Ectodermal cell (in vitro differentiated cells): ENCODE data around the gene RAD51B.
"Not testable (repeated sequence)": the region's sequence is repeated elsewhere in the genome, so short reads cannot be mapped to it uniquely, and the experiment has no call there.

Experiments
- H3K27ac ChIP-seq: 2 replicates; pipeline ENCODE4 v1.7.0; 2013; ENCODE audit warnings: mild to moderate bottlenecking, low read depth, low read length; ENCODE audit not compliant: insufficient read depth, poor library complexity, severe bottlenecking
- H3K27me3 ChIP-seq: 2 replicates; pipeline ENCODE4 v1.7.0; 2013; ENCODE audit warnings: mild to moderate bottlenecking, low read length; ENCODE audit not compliant: insufficient read depth, control insufficient read depth, poor library complexity, severe bottlenecking
- H3K36me3 ChIP-seq: one replicate; pipeline ENCODE4 v1.7.0; 2013; ENCODE audit warnings: low read length; ENCODE audit not compliant: control insufficient read depth, insufficient read depth
- H3K4me1 ChIP-seq: one replicate; pipeline ENCODE4 v1.7.0; 2013; ENCODE audit warnings: low read length; ENCODE audit not compliant: control insufficient read depth, insufficient read depth
- H3K4me3 ChIP-seq: 2 replicates; pipeline ENCODE4 v1.7.0; 2013; ENCODE audit warnings: low read depth, low read length, control low read depth; ENCODE audit not compliant: insufficient read depth
- H3K9me3 ChIP-seq: 2 replicates; pipeline ENCODE4 v1.7.0; 2013; ENCODE audit warnings: mild to moderate bottlenecking, low read length, moderate library complexity; ENCODE audit not compliant: control insufficient read depth
- WGBS, 2 experiments: methylation state at CpG; one replicate each; pipeline ENCODE4 v1.1.7; 2013; ENCODE audit warnings: missing lambda C conversion rate in 2 of 2; 5-methylcytosine and 5-hydroxymethylcytosine counted together

The RAD51B gene

GRCh38 chr14:68424443-68425172, 605.0 kb downstream of the RAD51B start:
- no peaks in the 10 kb centered on the region for H3K27me3 ChIP-seq
- H3K4me1 ChIP-seq, result peaks cover 16% of the 10 kb centered on the region
- 46 to 55% methylated on average over 2 of the region's 2 CpGs for WGBS, 2 experiments
- H3K27ac ChIP-seq, result no peak overlapping the region
- no peaks in the 10 kb centered on the region for H3K36me3 ChIP-seq
- no peak overlapping the region for H3K4me3 ChIP-seq
- no peaks in the 10 kb centered on the region for H3K9me3 ChIP-seq

DNA sequence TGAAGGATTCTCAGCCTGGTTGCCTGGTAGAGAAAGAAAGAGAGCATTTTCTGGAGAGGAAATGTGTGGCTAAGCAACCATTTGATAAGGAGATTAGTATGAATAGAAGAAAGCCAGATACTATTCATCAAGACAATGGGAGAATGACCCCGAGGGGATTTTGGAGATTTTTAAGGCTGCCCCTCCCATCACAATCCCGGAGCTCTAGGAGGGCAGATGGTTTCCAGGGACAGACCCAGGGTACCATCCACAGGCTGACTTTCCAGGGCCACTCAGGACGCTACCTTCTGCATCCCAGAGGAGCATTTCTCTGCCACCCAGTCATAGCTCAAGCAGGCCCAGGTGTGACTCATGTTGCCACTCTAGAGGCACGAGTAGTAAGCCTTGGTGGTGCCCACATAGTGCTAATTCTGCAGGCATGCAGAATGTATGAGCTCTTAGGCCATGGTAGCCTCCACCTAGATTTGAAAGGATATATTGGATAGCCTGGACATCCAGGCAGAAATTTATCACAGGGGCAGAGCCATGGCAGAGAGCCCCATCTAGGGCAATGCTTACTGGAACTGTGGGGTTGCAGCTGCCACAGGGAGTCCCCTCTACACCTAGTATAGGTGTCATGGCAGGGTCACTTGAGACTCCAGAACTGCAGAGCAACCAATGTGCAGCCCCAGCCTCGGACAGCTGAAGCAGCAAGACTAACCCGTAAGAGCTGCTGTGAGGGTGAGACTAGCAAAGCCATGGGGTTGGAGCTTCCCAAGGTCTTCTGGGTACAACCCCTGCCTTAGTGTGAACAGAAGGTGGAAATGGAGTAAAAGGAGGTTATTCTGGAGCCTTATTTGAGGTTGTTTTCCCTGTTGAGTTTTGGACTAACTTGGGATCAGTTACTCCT, 607.3 kb downstream of the RAD51B start:
- Histone ChIP-seq H3K4me3 (no peak overlapping the region), H3K27me3 (no peaks in the 10 kb centered on the region), H3K4me1 (peaks cover 6% of the 10 kb centered on the region), H3K36me3 (no peaks in the 10 kb centered on the region), H3K27ac (no peak overlapping the region), H3K9me3 (no peaks in the 10 kb centered on the region)
- WGBS, 2 experiments, result 86 to 91% methylated on average over 6 of the region's 6 CpGs

DNA sequence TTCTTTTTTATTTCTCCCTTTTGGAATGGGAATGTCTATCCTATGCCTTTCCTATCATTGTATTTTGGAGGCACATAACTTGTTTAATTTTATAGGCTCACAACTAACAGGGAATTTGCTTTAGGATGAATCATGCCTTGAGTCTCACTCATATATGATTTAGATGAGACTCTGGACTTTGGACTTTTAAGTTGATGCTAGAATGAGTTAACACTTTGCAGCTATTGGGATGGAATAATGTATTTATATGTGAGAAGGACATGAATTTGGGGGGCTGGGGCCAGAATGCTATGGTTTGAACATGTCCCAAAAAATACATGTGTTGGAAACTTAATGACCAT, 607.9 kb downstream of the RAD51B start:
- no peaks in the 10 kb centered on the region for H3K9me3 ChIP-seq
- H3K27me3 ChIP-seq, result no peaks in the 10 kb centered on the region
- H3K27ac ChIP-seq, result no peak overlapping the region
- H3K4me3 ChIP-seq, result no peak overlapping the region
- H3K4me1 ChIP-seq, result peaks cover 6% of the 10 kb centered on the region
- H3K36me3 ChIP-seq, result no peaks in the 10 kb centered on the region

- H3K4me3 ChIP-seq, H3K27ac ChIP-seq, H3K4me1 ChIP-seq, H3K9me3 ChIP-seq, H3K36me3 ChIP-seq, H3K27me3 ChIP-seq: not testable (repeated sequence)
- WGBS, 2 experiments, result 91 to 93% methylated on average over 3 to 5 of the region's 5 CpGs
Measured at GRCh38 chr14:68428900-68429299, 609.3 kb downstream of the RAD51B start.

DNA sequence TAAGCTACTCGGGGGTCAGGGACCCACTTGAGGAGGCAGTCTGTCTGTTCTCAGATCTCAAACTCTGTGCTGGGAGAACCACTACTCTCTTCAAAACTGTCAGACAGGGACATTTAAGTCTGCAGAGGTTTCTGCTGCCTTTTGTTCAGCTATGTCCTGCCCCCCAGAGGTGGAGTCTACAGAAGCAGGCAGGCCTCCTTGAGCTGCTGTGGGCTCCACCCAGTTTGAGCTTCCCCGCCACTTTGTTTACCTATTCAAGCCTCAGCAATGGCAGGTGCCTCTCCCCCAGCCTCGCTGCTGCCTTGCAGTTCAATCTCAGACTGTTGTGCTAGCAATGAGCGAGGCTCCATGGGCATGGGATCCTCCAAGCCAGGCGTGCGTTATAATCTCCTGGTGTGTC, 614.6 kb downstream of the RAD51B start:
- H3K4me1 ChIP-seq, result not testable (repeated sequence)
- WGBS, 2 experiments, result 77 to 82% methylated on average over 6 of the region's 6 CpGs

GRCh38 chr14:68435631-68436030, 616.1 kb downstream of the RAD51B start:
- not testable (repeated sequence) for H3K4me3 ChIP-seq, H3K27me3 ChIP-seq, H3K9me3 ChIP-seq, H3K27ac ChIP-seq, H3K4me1 ChIP-seq, H3K36me3 ChIP-seq

More for the DNA sequence above, 614.6 kb downstream of the RAD51B start:
- not testable (repeated sequence) for H3K9me3 ChIP-seq, H3K4me3 ChIP-seq, H3K27ac ChIP-seq, H3K27me3 ChIP-seq, H3K36me3 ChIP-seq

GRCh38 chr14:68439676-68440075, 620.1 kb downstream of the RAD51B start:
- Histone ChIP-seq H3K36me3 (no peaks in the 10 kb centered on the region), H3K9me3 (no peaks in the 10 kb centered on the region), H3K4me1 (peaks cover 10% of the 10 kb centered on the region), H3K4me3 (no peak overlapping the region), H3K27ac (no peak overlapping the region), H3K27me3 (peaks cover 3% of the 10 kb centered on the region)
- WGBS, 2 experiments, result 92 to 95% methylated on average over 2 of the region's 2 CpGs

GRCh38 chr14:68440820-68441219, 621.2 kb downstream of the RAD51B start:
- H3K4me1 ChIP-seq, result peaks cover 10% of the 10 kb centered on the region
- H3K36me3 ChIP-seq, result no peaks in the 10 kb centered on the region
- no peaks in the 10 kb centered on the region for H3K9me3 ChIP-seq
- no peak overlapping the region for H3K4me3 ChIP-seq
- peaks cover 3% of the 10 kb centered on the region for H3K27me3 ChIP-seq
- H3K27ac ChIP-seq, result no peak overlapping the region

- Histone ChIP-seq H3K27ac (no peak overlapping the region), H3K4me3 (no peak overlapping the region), H3K4me1 (peaks cover 10% of the 10 kb centered on the region), H3K9me3 (no peaks in the 10 kb centered on the region), H3K27me3 (peaks cover 3% of the 10 kb centered on the region), H3K36me3 (no peaks in the 10 kb centered on the region)
- 94 to 96% methylated on average over 3 of the region's 3 CpGs for WGBS, 2 experiments
Measured at GRCh38 chr14:68441542-68441941, 622.0 kb downstream of the RAD51B start.

DNA sequence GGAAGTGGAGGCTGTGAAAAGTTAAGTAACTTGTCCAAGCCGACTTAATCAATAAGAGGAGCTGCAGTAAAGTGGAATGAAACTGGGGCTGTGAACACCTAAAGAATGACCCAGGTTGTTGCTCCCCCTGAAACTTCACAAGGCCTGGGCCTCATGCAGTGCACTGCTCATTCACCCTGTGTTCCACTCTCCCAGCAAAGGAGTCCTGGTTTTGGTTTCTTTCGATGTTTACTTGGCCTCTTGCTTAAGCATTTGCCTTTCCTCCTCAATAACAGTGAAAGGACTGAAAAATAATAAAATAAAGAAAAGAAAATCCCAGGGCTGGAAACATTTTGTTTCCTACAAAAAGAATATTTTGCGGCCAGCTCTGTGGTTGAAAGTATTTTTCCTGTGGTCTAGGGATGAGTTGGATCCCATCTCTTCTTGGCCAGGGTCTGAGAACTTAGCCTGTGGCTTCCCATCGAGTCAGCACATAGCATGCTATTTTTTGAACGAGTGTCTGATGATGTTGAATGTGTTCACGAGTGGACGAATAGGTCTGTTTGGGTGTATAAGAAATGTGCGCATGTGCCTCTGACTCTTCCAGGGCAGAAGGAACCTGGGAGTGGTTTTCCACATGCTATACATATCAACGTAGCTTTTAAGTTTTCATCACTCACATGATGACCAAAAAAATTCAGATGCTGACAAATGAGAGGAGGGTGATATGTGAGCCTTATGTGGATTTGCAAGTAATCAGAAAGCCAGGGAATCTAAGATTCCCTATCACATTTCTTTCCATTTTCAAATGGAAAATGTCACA, 623.5 kb downstream of the RAD51B start:
- H3K27ac ChIP-seq, result no peak overlapping the region
- H3K27me3 ChIP-seq, result peaks cover 3% of the 10 kb centered on the region
- peaks cover 10% of the 10 kb centered on the region for H3K4me1 ChIP-seq

More for the DNA sequence above, 623.5 kb downstream of the RAD51B start:
- H3K4me3 ChIP-seq, result no peak overlapping the region
- no peaks in the 10 kb centered on the region for H3K9me3 ChIP-seq
- H3K36me3 ChIP-seq, result no peaks in the 10 kb centered on the region
- 94 to 96% methylated on average over 8 to 9 of the region's 9 CpGs for WGBS, 2 experiments
